Measurements from ENCODE around the gene RABGAP1. TPM values are rescaled to one million over a fixed set of nuclear protein-coding genes. Genes with fewer than 3 reads are reported as not detected.

RABGAP1 gene
- polyA plus RNA-seq, 1 of the 3 experiments (the other 2 are of a cell fraction) = 20.2 TPM

GRCh38 chr9:122944960-122945888, 4.4 kb downstream of the RABGAP1 start:
- H3K9ac ChIP-seq = no peak overlapping the region
- WGBS (ENCODE audit: low lambda C conversion rate) = 94% methylated on average over 4 of the region's 4 CpGs

More at GRCh38 chr9:122944960-122945888, 4.4 kb downstream of the RABGAP1 start:
- no peak for TF ChIP-seq FOXM1 (IDR thresholded peaks at IDR 0.05; ENCODE audit: low read depth)
- TF ChIP-seq FOXJ3 (CRISPR knock-in tag; IDR thresholded peaks at IDR 0.05) = no peak
- no peak for TF ChIP-seq ELF1 (IDR thresholded peaks at IDR 0.05)
- TF ChIP-seq NFIC (IDR thresholded peaks at IDR 0.05; ENCODE audit: borderline replicate concordance) = no peak
- TF ChIP-seq PBX3 (IDR thresholded peaks at IDR 0.05) = no peak
- TF ChIP-seq MEF2A (IDR thresholded peaks at IDR 0.05; ENCODE audit: borderline replicate concordance, low read depth) = no peak
- TF ChIP-seq CTCF (IDR thresholded peaks at IDR 0.05) = no peak
- TF ChIP-seq SMC3 (IDR thresholded peaks at IDR 0.05; ENCODE audit: low read depth, low read length) = no peak
- TF ChIP-seq FOSL2 (IDR thresholded peaks at IDR 0.05; ENCODE audit: borderline replicate concordance, low read depth) = no peak
- no peak for TF ChIP-seq USF1 (IDR thresholded peaks at IDR 0.05; ENCODE audit: borderline replicate concordance, low read depth)
- no peak for TF ChIP-seq JUND (IDR thresholded peaks at IDR 0.05)
- TF ChIP-seq TCF12 (IDR thresholded peaks at IDR 0.05) = no peak
- no peak for TF ChIP-seq RCOR1 (IDR thresholded peaks at IDR 0.05; ENCODE audit: low read length)
- TF ChIP-seq RFX5 (IDR thresholded peaks at IDR 0.05; ENCODE audit: low read length) = no peak
- no peak for TF ChIP-seq MXI1 (IDR thresholded peaks at IDR 0.05; ENCODE audit: low read depth, low read length)
- no peak for TF ChIP-seq EP300 (IDR thresholded peaks at IDR 0.05; ENCODE audit: borderline replicate concordance in 1 of 2, low read depth in 1 of 2, low read length in 1 of 2)
- Histone ChIP-seq H3K36me3 (replicated peaks in 1 of 2; ENCODE audit: control insufficient read depth in 1 of 2, insufficient read depth in 2 of 2, low read length in 1 of 2) (peaks cover 0 to 14% of the 10 kb centered on the region in 2 experiments), H3K27ac (ENCODE audit: low read depth in 2 of 2, low read length in 1 of 2) (no peak overlapping the region), H3K79me2 (ENCODE audit: insufficient read depth) (peaks cover 93% of the 10 kb centered on the region), H2AFZ (ENCODE audit: low read depth) (no peak overlapping the region), H3K9me2 (no peaks in the 10 kb centered on the region), H4K20me1 (ENCODE audit: insufficient read depth) (peaks cover 71% of the 10 kb centered on the region), H3K27me3 (ENCODE audit: insufficient read depth) (no peaks in the 10 kb centered on the region), H3F3A (replicated peaks; ENCODE audit: insufficient read depth) (peaks cover 11% of the 10 kb centered on the region), H3K4me2 (no peak overlapping the region), H3K9me3 (no peaks in the 10 kb centered on the region), H3K4me1 (ENCODE audit: control insufficient read depth in 1 of 2, insufficient read depth in 2 of 2, low read depth in 1 of 2, low read length in 1 of 2) (peaks cover 0 to 25% of the 10 kb centered on the region in 2 experiments; a peak in 2 of 4 replicates), H3K4me3 (ENCODE audit: low read depth in 2 of 2, low read length in 1 of 2) (no peak overlapping the region)
- no peak for DNase-seq
- ChIA-PET CTCF (interaction anchor here (0.8 kb wide), 1 partner anchor 47 kb away, joined by 3 read pairs; no protein-coding TSS in a partner anchor), POLR2A (no interaction called here)
